CD8-positive, alpha-beta memory T cell (primary cell): ENCODE data around the gene FUT2. TPM values are rescaled to one million over a fixed set of nuclear protein-coding genes. Genes with fewer than 3 reads are reported as not detected.

ENCODE experiments used
- CTCF ChIA-PET: fragments of 350-600 bp; sonication (Branson Sonifier 250); formaldehyde crosslinking; loops from one replicate; lab custom pipeline; 2021; ENCODE audit warnings: antibody characterized with exemption; lab: Charles Lee
- POLR2A ChIA-PET: fragments of 350-600 bp; sonication (Branson Sonifier 250); formaldehyde crosslinking; loops from one replicate; lab custom pipeline; 2021; ENCODE audit warnings: antibody characterized with exemption; lab: Charles Lee
- DNase-seq, 5 donors: peaks; one replicate each; pipeline versions ENCODE4 v3.0.0 to v3.0.0-alpha.2; 2020 to 2022; ENCODE audit warnings: mixed read lengths in 1 of 5
- H3K27ac ChIP-seq: one replicate; pipeline ENCODE4 v1.7.0; 2013; ENCODE audit warnings: low read depth, mild to moderate bottlenecking, low read length, moderate library complexity
- H3K27me3 ChIP-seq: 2 replicates; pipeline ENCODE4 v1.7.0; 2013; ENCODE audit warnings: low read length, mild to moderate bottlenecking; ENCODE audit not compliant: insufficient read depth, poor library complexity, severe bottlenecking
- H3K36me3 ChIP-seq: 2 replicates; pipeline ENCODE4 v1.7.0; 2013; ENCODE audit warnings: mild to moderate bottlenecking, low read length, moderate library complexity; ENCODE audit not compliant: insufficient read depth
- H3K4me1 ChIP-seq: 2 replicates; pipeline ENCODE4 v1.7.0; 2013; ENCODE audit warnings: mild to moderate bottlenecking, low read length, moderate library complexity; ENCODE audit not compliant: insufficient read depth
- H3K4me3 ChIP-seq: 2 replicates; pipeline ENCODE4 v1.7.0; 2013; ENCODE audit warnings: mild to moderate bottlenecking, low read length
- H3K9me3 ChIP-seq: 2 replicates; pipeline ENCODE4 v1.7.0; 2013; ENCODE audit warnings: mild to moderate bottlenecking, low read length
- H3K27ac Mint-ChIP-seq, 8 donors: one replicate each; pipeline ENCODE4 v1.8.0; 2020 to 2021; ENCODE audit warnings: mixed read lengths in 8 of 8, mild to moderate bottlenecking in 6 of 8, inconsistent platforms in 3 of 8, moderate library complexity in 3 of 8
- H3K27me3 Mint-ChIP-seq, 2 donors: one replicate each; pipeline ENCODE4 v1.8.0; 2020 to 2021; ENCODE audit warnings: mixed read lengths in 2 of 2, mild to moderate bottlenecking in 1 of 2, moderate library complexity in 1 of 2
- H3K36me3 Mint-ChIP-seq, 3 donors: one replicate each; pipeline ENCODE4 v1.8.0; 2020 to 2021; ENCODE audit warnings: mixed read lengths in 3 of 3, inconsistent platforms in 1 of 3, mild to moderate bottlenecking in 1 of 3
- H3K4me1 Mint-ChIP-seq, 3 donors: one replicate each; pipeline ENCODE4 v1.8.0; 2020 to 2021; ENCODE audit warnings: mixed read lengths in 3 of 3, inconsistent platforms in 1 of 3, mild to moderate bottlenecking in 1 of 3
- H3K4me3 Mint-ChIP-seq, 7 donors: one replicate each; pipeline ENCODE4 v1.8.0; 2020 to 2021; ENCODE audit warnings: mixed read lengths in 7 of 7, mild to moderate bottlenecking in 6 of 7, moderate library complexity in 4 of 7, inconsistent platforms in 2 of 7
- H3K9me3 Mint-ChIP-seq, 5 donors: one replicate each; pipeline ENCODE4 v1.8.0; 2020 to 2022; ENCODE audit warnings: mixed read lengths in 5 of 5, mild to moderate bottlenecking in 3 of 5, moderate library complexity in 2 of 5, inconsistent platforms in 1 of 5
- polyA plus RNA-seq: library from polyadenylated mRNA; unstranded; fragments of 300-500 nt; fragmentation: Illumina TruSeq; gene quantifications from one replicate; pipeline ENCODE4 v1.2.3, GENCODE V29; 2021
- total RNA-seq, 2 experiments: library from RNA; stranded (reverse); gene quantifications; one replicate each; pipeline ENCODE4 v1.2.3, GENCODE V29; 2021

FUT2 gene
- total and polyA plus RNA-seq, 3 experiments from 2014 or later, result 0.33 TPM; not detected in 2

DNA sequence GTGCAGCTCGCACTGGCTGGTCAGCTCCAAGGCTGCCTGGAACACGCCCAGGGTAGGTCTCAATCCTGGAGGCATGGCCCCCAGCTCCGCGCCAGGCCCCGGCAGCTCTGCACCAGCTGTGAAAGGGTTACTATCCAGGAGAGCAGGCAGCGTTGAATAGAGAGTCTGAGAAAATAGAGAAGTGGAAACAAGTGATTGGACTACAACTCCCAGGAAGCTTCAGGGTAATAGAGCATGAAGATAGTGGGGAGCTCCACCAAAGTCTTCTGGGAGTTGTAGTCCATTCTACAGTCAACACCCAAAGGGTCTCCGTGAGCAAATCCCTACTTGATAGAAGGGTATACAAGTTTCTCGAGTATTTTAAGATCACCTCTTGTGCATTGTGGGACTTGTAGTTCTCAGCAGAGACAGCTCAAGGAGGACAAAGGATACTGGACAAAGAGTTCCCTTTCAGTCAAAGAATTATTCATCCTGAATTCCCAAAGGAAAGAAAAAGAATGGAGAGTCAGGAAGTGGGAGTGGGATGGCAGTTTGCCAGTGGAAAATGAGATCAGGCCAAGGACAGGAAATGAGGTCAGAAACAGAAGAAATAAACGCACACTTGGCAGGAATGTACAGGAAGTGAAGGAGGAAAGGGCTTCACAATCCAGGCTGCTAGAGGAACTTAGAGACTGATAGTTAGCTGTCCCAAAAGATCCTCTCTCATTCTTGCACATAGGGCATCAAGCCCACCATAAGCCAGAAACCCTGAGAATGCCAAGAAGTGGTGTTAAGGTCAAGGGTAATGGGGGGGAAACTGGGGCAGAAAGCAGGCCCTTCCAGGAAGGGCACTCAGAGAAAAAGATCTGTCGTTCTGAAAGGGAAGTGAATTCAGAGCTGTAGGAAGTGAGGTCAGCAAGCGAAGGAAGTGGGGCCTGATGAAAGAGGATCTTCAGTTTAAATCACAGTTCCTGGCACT lies 29.3 kb downstream of the FUT2 start:
- ChIA-PET CTCF (interaction anchor here (1.0 to 1.8 kb wide), 6 partner anchors 9 to 391 kb away, joined by 3 to 8 read pairs (median 4); partner anchors contain the start of gene RASIP1), POLR2A (interaction anchor here (0.6 to 1.7 kb wide), 4 partner anchors 10 to 106 kb away, joined by 3 to 5 read pairs (median 4); partner anchors contain the start of genes RPL18 and SPHK2)
- Mint-ChIP-seq H3K4me3 (peak overlapping the region in 5 of 7 donors; percentile 27 to 60 (median 40)), H3K9me3 (peaks cover 3 to 13% (median 7%) of the 10 kb centered on the region in 5 donors), H3K27ac (peak overlapping the region; percentile 25 to 88 (median 66)), H3K4me1 (peaks cover 34 to 37% (median 35%) of the 10 kb centered on the region in 3 donors), H3K27me3 (no peaks in the 10 kb centered on the region), H3K36me3 (peaks cover 0 to 16% (median 6%) of the 10 kb centered on the region in 3 donors)
- peak overlapping the region; percentile 36 for H3K27ac ChIP-seq
- H3K4me1 ChIP-seq, result peaks cover 37% of the 10 kb centered on the region
- H3K9me3 ChIP-seq, result no peaks in the 10 kb centered on the region
- no peak overlapping the region for H3K4me3 ChIP-seq
- H3K36me3 ChIP-seq, result no peaks in the 10 kb centered on the region
- H3K27me3 ChIP-seq, result no peaks in the 10 kb centered on the region
- peak in 2 of 5 donors; percentile 47 to 67 for DNase-seq

DNA sequence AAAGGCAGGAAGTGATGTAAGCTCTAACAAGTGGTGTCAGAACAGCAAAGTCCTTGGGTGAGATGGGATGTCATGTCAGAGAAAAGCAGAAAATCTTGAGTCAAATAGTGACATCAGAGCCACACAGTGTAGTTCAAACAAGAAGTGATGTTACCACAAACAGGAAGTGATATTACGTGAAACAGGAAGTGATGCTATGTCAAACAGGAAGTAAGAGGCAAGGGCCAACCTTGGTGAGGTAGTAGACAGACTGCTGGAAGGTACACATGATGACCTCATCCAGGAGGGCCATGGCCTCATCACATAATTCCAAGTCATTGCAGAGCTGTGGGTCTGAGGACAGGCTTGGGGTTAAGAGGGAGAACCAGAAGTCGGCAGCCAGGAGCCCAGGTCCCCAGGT lies 30.8 kb downstream of the FUT2 start:
- peak overlapping the region in 7 of 8 donors; percentile 40 to 87 (median 58) for H3K27ac Mint-ChIP-seq
- POLR2A ChIA-PET, result no interaction called here

DNA sequence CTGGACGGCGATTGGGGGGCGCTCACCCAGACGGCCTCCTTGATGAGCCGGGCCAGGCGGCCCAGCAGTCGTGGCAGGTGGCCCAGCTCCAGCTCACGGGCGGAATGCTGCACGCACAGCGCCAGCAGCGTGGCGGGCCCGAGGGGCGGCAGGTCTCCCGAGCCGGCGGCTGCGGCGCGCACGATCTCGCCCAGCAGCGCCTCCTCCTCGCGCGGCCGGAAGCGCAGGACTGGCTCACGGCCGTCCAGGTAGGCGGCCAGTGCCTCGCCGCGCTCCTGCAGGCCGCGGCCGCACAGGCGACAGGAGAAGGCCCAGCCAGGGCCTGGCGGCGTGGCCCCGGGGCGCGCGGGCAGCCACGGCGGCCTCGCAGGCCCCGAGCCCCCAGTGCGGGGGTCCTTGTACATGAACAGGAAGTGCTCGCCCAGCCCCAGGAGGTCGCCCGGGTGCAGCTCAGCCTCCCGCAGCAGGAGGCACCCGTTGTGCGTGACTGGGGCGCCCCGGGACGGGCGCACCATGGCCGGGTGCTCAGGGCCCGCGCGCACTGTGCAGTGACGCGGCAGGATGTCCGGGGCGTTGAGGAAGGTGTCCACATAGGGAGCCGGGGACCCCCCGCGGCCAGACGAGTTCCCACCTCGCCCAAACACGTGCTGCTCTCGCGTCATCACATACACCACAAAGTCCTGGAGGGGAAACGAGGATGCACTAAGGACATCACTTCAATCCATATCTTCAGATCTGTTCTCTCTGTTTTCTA lies 33.3 kb downstream of the FUT2 start:
- DNase-seq, result no peak
- POLR2A ChIA-PET, result no interaction called here
- Histone ChIP-seq H3K36me3 (no peaks in the 10 kb centered on the region), H3K4me1 (peaks cover 25% of the 10 kb centered on the region), H3K27me3 (no peaks in the 10 kb centered on the region), H3K4me3 (no peak overlapping the region), H3K9me3 (no peaks in the 10 kb centered on the region), H3K27ac (no peak overlapping the region)
- peaks cover 19 to 26% (median 23%) of the 10 kb centered on the region in 3 donors for H3K4me1 Mint-ChIP-seq
- peaks cover 3 to 13% (median 7%) of the 10 kb centered on the region in 5 donors for H3K9me3 Mint-ChIP-seq
- CTCF ChIA-PET, result no interaction called here
- no peak overlapping the region for H3K27ac Mint-ChIP-seq
- H3K36me3 Mint-ChIP-seq, result peaks cover 0 to 21% (median 3%) of the 10 kb centered on the region in 3 donors
- no peak overlapping the region for H3K4me3 Mint-ChIP-seq
- no peaks in the 10 kb centered on the region for H3K27me3 Mint-ChIP-seq

More for the DNA sequence above, 30.8 kb downstream of the FUT2 start:
- Mint-ChIP-seq H3K27me3 (no peaks in the 10 kb centered on the region), H3K4me1 (peaks cover 24 to 26% (median 25%) of the 10 kb centered on the region in 3 donors), H3K36me3 (peaks cover 0 to 19% (median 3%) of the 10 kb centered on the region in 3 donors), H3K4me3 (peak overlapping the region in 4 of 7 donors; percentile 2 to 54 (median 46)), H3K9me3 (peaks cover 3 to 13% (median 7%) of the 10 kb centered on the region in 5 donors)
- DNase-seq, result peak in 2 of 5 donors; percentile 41 to 52
- Histone ChIP-seq H3K27ac (no peak overlapping the region), H3K9me3 (no peaks in the 10 kb centered on the region), H3K4me1 (peaks cover 29% of the 10 kb centered on the region), H3K36me3 (no peaks in the 10 kb centered on the region), H3K27me3 (no peaks in the 10 kb centered on the region), H3K4me3 (no peak overlapping the region)
- CTCF ChIA-PET, result no interaction called here

DNA sequence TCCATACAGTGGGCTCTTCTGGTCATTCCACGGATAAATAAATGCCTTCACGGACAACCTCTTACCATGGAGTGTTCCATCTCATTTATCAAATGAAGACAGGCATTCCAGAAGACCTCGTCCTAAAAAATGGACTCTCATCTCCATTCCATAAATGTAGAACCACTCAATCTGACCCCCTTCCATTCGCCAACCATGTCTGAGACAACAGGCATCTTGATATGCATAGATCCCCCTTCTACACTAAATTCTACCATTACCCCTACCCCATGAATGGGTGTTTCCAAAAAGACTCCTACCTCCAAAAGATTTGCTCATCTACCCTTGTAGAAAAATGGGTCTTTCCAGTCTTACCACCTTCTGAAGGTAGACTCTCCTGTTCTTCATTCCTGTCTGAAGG lies 35.7 kb downstream of the FUT2 start:
- no peak for DNase-seq
- no peaks in the 10 kb centered on the region for H3K27me3 ChIP-seq
- H3K9me3 ChIP-seq, result no peaks in the 10 kb centered on the region
- CTCF ChIA-PET, result no interaction called here
- Mint-ChIP-seq H3K36me3 (peaks cover 0 to 11% (median 1%) of the 10 kb centered on the region in 3 donors), H3K4me3 (no peak overlapping the region), H3K27ac (no peak overlapping the region), H3K9me3 (peaks cover under 1 to 6% (median 3%) of the 10 kb centered on the region in 5 donors), H3K4me1 (peaks cover 4 to 10% (median 10%) of the 10 kb centered on the region in 3 donors), H3K27me3 (peaks cover 0 to 2% of the 10 kb centered on the region in 2 donors)
- H3K4me3 ChIP-seq, result no peak overlapping the region
- POLR2A ChIA-PET, result no interaction called here
- peaks cover 7% of the 10 kb centered on the region for H3K4me1 ChIP-seq
- H3K36me3 ChIP-seq, result no peaks in the 10 kb centered on the region
- no peak overlapping the region for H3K27ac ChIP-seq

DNA sequence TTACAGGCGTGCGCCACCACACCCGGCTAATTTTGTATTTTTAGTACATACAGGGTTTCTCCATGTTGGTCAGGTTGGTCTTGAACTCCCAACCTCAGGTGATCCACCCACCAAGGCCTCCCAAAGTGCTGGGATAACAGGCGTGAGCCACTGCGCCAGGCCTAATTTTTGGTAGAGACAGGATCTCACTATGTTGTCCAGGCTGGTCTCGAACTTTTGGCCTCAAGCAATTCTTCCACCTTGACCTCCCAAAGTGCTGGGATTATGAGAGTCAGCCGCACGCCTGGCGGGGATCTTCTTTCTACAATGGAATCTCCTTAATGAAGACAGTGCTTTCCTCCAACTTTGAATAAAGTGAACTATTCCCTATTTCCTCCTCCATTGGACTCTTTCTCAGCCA lies 38.9 kb downstream of the FUT2 start:
- no peaks in the 10 kb centered on the region for H3K9me3 Mint-ChIP-seq
- H3K36me3 Mint-ChIP-seq, result peaks cover 0 to 5% (median 0%) of the 10 kb centered on the region in 3 donors
- H3K4me3 ChIP-seq, result no peak overlapping the region
- H3K27me3 ChIP-seq, result no peaks in the 10 kb centered on the region
- no peak overlapping the region for H3K4me3 Mint-ChIP-seq
- ChIA-PET POLR2A (no interaction called here), CTCF (no interaction called here)
- H3K36me3 ChIP-seq, result no peaks in the 10 kb centered on the region
- H3K4me1 Mint-ChIP-seq, result peaks cover 0 to 7% (median 7%) of the 10 kb centered on the region in 3 donors
- DNase-seq, result no peak
- no peak overlapping the region for H3K27ac Mint-ChIP-seq
- peaks cover 11% of the 10 kb centered on the region for H3K4me1 ChIP-seq
- no peak overlapping the region for H3K27ac ChIP-seq
- H3K27me3 Mint-ChIP-seq, result peaks cover 0 to 2% of the 10 kb centered on the region in 2 donors
- no peaks in the 10 kb centered on the region for H3K9me3 ChIP-seq

DNA sequence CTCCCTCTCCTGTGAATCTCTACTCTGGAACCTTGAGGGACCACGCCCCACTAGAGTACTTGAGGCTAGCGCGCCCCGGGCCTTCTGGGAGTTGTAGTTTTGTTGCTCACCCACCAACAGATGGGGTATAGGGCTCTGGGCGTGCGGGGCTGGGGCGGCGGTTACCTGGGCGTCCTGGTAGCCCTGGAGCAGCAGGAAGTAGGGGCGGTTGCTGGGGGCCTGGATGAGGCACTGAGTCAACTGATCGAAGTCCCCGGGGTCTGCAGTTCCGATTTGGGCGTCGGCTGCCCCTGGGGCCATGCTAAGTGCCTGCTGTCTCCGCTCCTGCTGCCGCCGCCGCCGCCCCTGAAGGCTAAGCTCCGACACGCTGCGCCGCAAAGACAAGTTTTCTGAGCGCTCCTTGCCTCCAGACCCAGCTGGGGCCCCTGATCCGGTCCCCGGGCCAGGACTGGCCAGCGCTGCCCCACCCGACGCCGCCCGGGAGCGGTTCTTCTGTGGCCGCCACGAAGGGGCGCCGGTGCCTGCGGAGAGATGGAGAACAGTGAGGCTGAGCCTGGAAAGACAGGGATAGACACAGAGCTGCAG lies 39.4 kb downstream of the FUT2 start:
- Mint-ChIP-seq H3K27ac (no peak overlapping the region), H3K36me3 (peaks cover 0 to 5% (median 0%) of the 10 kb centered on the region in 3 donors), H3K4me3 (no peak overlapping the region), H3K4me1 (peaks cover 5 to 11% (median 7%) of the 10 kb centered on the region in 3 donors), H3K9me3 (no peaks in the 10 kb centered on the region), H3K27me3 (peaks cover 0 to 2% of the 10 kb centered on the region in 2 donors)
- Histone ChIP-seq H3K9me3 (no peaks in the 10 kb centered on the region), H3K27ac (no peak overlapping the region), H3K36me3 (no peaks in the 10 kb centered on the region), H3K27me3 (no peaks in the 10 kb centered on the region), H3K4me1 (peaks cover 16% of the 10 kb centered on the region), H3K4me3 (no peak overlapping the region)
- CTCF ChIA-PET, result no interaction called here
- no peak for DNase-seq
- POLR2A ChIA-PET, result no interaction called here

DNA sequence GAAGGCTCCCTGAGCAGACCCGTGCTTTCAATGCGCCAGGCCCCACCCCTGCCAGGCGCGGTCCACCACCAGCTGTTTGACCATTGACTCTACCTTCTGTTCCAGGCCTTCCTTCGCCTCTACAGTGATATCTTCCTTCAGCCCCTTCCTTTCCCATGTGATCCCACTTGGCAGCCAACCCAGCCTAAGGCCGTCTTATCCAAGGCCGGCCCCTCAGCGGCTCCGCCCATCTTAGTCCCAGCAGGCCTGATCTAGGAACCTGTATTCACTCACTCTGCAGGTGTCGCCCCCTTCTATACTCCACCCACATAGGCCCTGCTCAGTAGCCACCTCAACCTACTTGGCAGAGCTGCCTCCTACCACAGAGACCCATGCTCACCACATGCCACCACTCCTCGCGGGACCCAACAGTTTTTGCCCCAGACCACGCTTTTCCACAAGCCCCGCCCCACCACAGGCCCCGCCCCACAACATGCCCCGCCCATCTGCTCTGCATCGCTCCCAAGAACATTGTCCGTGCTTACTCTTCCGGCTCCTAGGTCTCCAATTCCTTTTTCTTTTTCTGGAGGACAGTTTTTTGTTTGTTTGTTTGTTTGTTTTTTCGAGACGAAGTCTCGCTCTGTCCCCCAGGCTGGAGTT lies 41.7 kb downstream of the FUT2 start:
- peaks cover 0 to 2% of the 10 kb centered on the region in 2 donors for H3K27me3 Mint-ChIP-seq
- POLR2A ChIA-PET, result no interaction called here
- H3K27me3 ChIP-seq, result no peaks in the 10 kb centered on the region

More for the DNA sequence above, 41.7 kb downstream of the FUT2 start:
- Histone ChIP-seq H3K9me3 (no peaks in the 10 kb centered on the region), H3K4me1 (peaks cover 31% of the 10 kb centered on the region), H3K27ac (peak overlapping the region; percentile 57), H3K36me3 (no peaks in the 10 kb centered on the region), H3K4me3 (no peak overlapping the region)
- no peak for DNase-seq
- H3K4me3 Mint-ChIP-seq, result peak overlapping the region in 2 of 7 donors; percentile 48 to 49
- H3K36me3 Mint-ChIP-seq, result no peaks in the 10 kb centered on the region
- no peaks in the 10 kb centered on the region for H3K9me3 Mint-ChIP-seq
- peaks cover 7 to 21% (median 13%) of the 10 kb centered on the region in 3 donors for H3K4me1 Mint-ChIP-seq
- CTCF ChIA-PET, result interaction anchor here (1.9 kb wide), 1 partner anchor 119 kb away, joined by 4 read pairs; the partner anchor contains the start of genes RPL18 and SPHK2
- peak overlapping the region in 3 of 8 donors; percentile 12 to 40 (median 25) for H3K27ac Mint-ChIP-seq
